OCI-LY1 (cell line): Measurements from ENCODE around the gene DMD.

ENCODE experiments used
- H2AFZ ChIP-seq: fragments of 200-600 bp; sonication (generic), shearing (Covaris generic); 2 replicates; pipeline ENCODE4 v1.6.0; 2014; ENCODE audit warnings: antibody characterized with exemption, mild to moderate bottlenecking, low read length
- H3F3A ChIP-seq: fragments of 200-600 bp; sonication (generic), shearing (Covaris generic); 2 replicates; pipeline ENCODE4 v1.6.0; 2014; ENCODE audit warnings: mild to moderate bottlenecking, antibody characterized with exemption, low read length, moderate library complexity; ENCODE audit not compliant: insufficient read depth
- H3K27ac ChIP-seq: fragments of 200-600 bp; sonication (generic); 2 replicates; pipeline ENCODE4 v1.5.1; 2014; ENCODE audit warnings: low read length, mixed run types, mild to moderate bottlenecking, low read depth; ENCODE audit not compliant: poor library complexity, severe bottlenecking
- H3K27me3 ChIP-seq: fragments of 200-600 bp; sonication (generic); 2 replicates; pipeline ENCODE4 v1.6.0; 2014; ENCODE audit warnings: antibody characterized with exemption, mild to moderate bottlenecking, low read length, moderate library complexity; ENCODE audit not compliant: insufficient read depth
- H3K36me3 ChIP-seq: fragments of 200-600 bp; sonication (generic); 2 replicates; pipeline ENCODE4 v1.6.1; 2014; ENCODE audit warnings: mild to moderate bottlenecking, antibody characterized with exemption, low read length, moderate library complexity, mixed read lengths; ENCODE audit not compliant: insufficient read depth
- H3K4me1 ChIP-seq: fragments of 200-600 bp; sonication (generic); 2 replicates; pipeline ENCODE4 v1.5.1; 2014; ENCODE audit warnings: mild to moderate bottlenecking, low read length, moderate library complexity; ENCODE audit not compliant: insufficient read depth, severe bottlenecking
- H3K4me2 ChIP-seq: fragments of 200-600 bp; sonication (generic), shearing (Covaris generic); 2 replicates; pipeline ENCODE4 v1.6.1; 2014; ENCODE audit warnings: low read length
- H3K4me3 ChIP-seq: fragments of 200-600 bp; sonication (generic); 2 replicates; pipeline ENCODE4 v1.5.1; 2014; ENCODE audit warnings: low read length, low read depth, mild to moderate bottlenecking, mixed read lengths; ENCODE audit not compliant: poor library complexity, severe bottlenecking
- H3K79me2 ChIP-seq: fragments of 200-600 bp; shearing (Covaris generic); 2 replicates; pipeline ENCODE4 v1.6.1; 2016; ENCODE audit warnings: mixed run types, low read length, mixed read lengths; ENCODE audit not compliant: insufficient read depth
- H3K9ac ChIP-seq: fragments of 200-600 bp; sonication (generic), shearing (Covaris generic); 2 replicates; pipeline ENCODE4 v1.6.1; 2014; ENCODE audit warnings: mild to moderate bottlenecking, low read length, mixed read lengths
- H3K9me2 ChIP-seq: fragments of 200-600 bp; sonication (generic), shearing (Covaris generic); 2 replicates; pipeline ENCODE4 v1.6.1; 2014; ENCODE audit warnings: low read depth, mild to moderate bottlenecking, low read length, mixed read lengths
- H3K9me3 ChIP-seq: fragments of 200-600 bp; shearing (Covaris generic); 2 replicates; pipeline ENCODE4 v1.6.1; 2014; ENCODE audit warnings: low read length, mixed read lengths
- H4K20me1 ChIP-seq: fragments of 200-600 bp; sonication (generic), shearing (Covaris generic); 2 replicates; pipeline ENCODE4 v1.6.0; 2016; ENCODE audit warnings: mild to moderate bottlenecking, low read length; ENCODE audit not compliant: insufficient read depth
- EZH2 ChIP-seq: fragments of 200-600 bp; sonication (generic), shearing (Covaris generic); IDR thresholded peaks from 2 replicates; pipeline ENCODE4 v1.8.0; 2017; ENCODE audit warnings: borderline replicate concordance, mixed run types, mild to moderate bottlenecking, antibody characterized with exemption, low read length, moderate library complexity, mixed read lengths
- TF ChIP-seq, protein P1 (sequence below): fragments of 200-600 bp; sonication (generic), shearing (Covaris generic); IDR thresholded peaks from 2 replicates; pipeline ENCODE4 v1.5.1; 2017; ENCODE audit warnings: mild to moderate bottlenecking, antibody characterized with exemption, low read length, moderate library complexity, mixed read lengths

DMD gene

GRCh38 chrX:31663172-31663571, 1548.2 kb downstream of the DMD start:
- TF ChIP-seq EZH2 = no peak
- TF ChIP-seq, protein P1, sequence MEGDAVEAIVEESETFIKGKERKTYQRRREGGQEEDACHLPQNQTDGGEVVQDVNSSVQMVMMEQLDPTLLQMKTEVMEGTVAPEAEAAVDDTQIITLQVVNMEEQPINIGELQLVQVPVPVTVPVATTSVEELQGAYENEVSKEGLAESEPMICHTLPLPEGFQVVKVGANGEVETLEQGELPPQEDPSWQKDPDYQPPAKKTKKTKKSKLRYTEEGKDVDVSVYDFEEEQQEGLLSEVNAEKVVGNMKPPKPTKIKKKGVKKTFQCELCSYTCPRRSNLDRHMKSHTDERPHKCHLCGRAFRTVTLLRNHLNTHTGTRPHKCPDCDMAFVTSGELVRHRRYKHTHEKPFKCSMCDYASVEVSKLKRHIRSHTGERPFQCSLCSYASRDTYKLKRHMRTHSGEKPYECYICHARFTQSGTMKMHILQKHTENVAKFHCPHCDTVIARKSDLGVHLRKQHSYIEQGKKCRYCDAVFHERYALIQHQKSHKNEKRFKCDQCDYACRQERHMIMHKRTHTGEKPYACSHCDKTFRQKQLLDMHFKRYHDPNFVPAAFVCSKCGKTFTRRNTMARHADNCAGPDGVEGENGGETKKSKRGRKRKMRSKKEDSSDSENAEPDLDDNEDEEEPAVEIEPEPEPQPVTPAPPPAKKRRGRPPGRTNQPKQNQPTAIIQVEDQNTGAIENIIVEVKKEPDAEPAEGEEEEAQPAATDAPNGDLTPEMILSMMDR = no peak
- no peak overlapping the region for H3K27ac ChIP-seq
- H3K27me3 ChIP-seq = no peaks in the 10 kb centered on the region
- H3F3A ChIP-seq = no peaks in the 10 kb centered on the region
- no peak overlapping the region for H3K9ac ChIP-seq
- H3K79me2 ChIP-seq = no peaks in the 10 kb centered on the region
- H3K9me3 ChIP-seq = no peaks in the 10 kb centered on the region
- no peaks in the 10 kb centered on the region for H3K9me2 ChIP-seq
- H3K36me3 ChIP-seq = no peaks in the 10 kb centered on the region
- no peak overlapping the region for H3K4me2 ChIP-seq
- no peaks in the 10 kb centered on the region for H4K20me1 ChIP-seq
- no peak overlapping the region for H2AFZ ChIP-seq
- no peaks in the 10 kb centered on the region for H3K4me1 ChIP-seq
- H3K4me3 ChIP-seq = no peak overlapping the region

DNA sequence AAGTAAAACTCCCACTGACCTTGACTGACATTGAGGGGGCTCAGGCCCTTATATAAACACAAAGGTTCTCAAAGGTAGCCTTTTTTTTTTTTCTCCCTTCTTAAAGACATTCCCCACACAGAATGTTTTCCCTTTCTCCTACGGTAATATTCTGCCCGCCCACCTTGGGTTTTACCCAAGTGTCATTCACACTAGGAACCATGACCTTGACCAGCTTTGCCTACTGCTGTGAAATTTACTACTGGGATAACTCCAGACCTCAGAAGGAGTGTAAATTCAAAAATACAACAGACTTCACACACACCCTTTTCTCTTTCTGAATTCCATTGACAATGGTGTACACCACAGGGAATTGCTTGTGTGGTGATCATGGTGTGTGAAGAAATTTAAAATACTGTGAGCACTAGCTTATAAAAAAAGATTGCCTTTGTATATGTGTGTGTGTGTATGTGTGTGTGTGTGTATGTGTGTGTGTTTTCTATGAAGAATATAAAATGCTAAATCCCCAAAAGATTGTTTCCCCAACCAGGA, 1550.0 kb downstream of the DMD start:
- Histone ChIP-seq H3K36me3 (no peaks in the 10 kb centered on the region), H3K9me2 (no peaks in the 10 kb centered on the region), H3K4me1 (no peaks in the 10 kb centered on the region)

DNA sequence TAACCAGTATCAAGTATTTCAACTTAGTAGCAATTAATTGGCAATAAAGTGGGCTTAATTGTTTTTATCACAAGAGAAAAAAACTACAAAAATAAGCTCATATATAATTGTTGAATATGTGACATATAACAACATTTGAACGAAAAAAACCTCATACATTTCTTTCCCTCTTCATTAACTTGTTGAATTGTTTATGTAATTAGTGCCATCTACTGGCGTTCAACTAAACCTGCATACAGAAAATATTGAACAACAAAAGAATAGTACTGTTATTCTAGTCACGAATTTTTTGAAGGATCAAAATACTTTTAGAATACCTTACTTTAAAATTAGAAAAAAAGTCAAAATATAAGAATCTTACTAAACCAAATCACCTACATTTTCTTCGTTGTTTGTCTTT, 1553.0 kb downstream of the DMD start:
- Histone ChIP-seq H3K79me2 (no peaks in the 10 kb centered on the region), H3K9me2 (no peaks in the 10 kb centered on the region), H3K9ac (no peak overlapping the region), H3K36me3 (no peaks in the 10 kb centered on the region), H3F3A (no peaks in the 10 kb centered on the region), H2AFZ (no peak overlapping the region), H3K27me3 (no peaks in the 10 kb centered on the region), H3K27ac (no peak overlapping the region), H4K20me1 (no peaks in the 10 kb centered on the region), H3K4me2 (no peak overlapping the region), H3K4me3 (no peak overlapping the region), H3K9me3 (no peaks in the 10 kb centered on the region), H3K4me1 (no peaks in the 10 kb centered on the region)
- TF ChIP-seq, protein P1 = peak; percentile 49; the same call in 1 of the 2 replicates
- no peak for TF ChIP-seq EZH2

More for the DNA sequence above, 1550.0 kb downstream of the DMD start:
- Histone ChIP-seq H3K4me2 (no peak overlapping the region), H2AFZ (no peak overlapping the region), H3K79me2 (no peaks in the 10 kb centered on the region), H3K27ac (no peak overlapping the region), H3K4me3 (no peak overlapping the region), H3K27me3 (no peaks in the 10 kb centered on the region), H3F3A (no peaks in the 10 kb centered on the region), H3K9ac (no peak overlapping the region), H4K20me1 (no peaks in the 10 kb centered on the region), H3K9me3 (no peaks in the 10 kb centered on the region)
- TF ChIP-seq EZH2 = no peak
- TF ChIP-seq, protein P1 = no peak
